DOHH2 (cell line): ENCODE data around the gene RERG.

Experiments used
- CTCF ChIP-seq: fragments of 200-600 bp; sonication (generic); IDR thresholded peaks from one replicate; pipeline ENCODE4 v1.5.1; 2014; ENCODE audit warnings: antibody characterized with exemption, mild to moderate bottlenecking, low read depth, low read length; ENCODE audit not compliant: poor library complexity, severe bottlenecking
- EZH2phosphoT487 ChIP-seq: fragments of 200-600 bp; sonication (generic); IDR thresholded peaks from 2 replicates; pipeline ENCODE4 v1.6.1; 2017; ENCODE audit warnings: borderline replicate concordance, mild to moderate bottlenecking, antibody characterized with exemption, low read length, moderate library complexity, mixed read lengths

- TF ChIP-seq CTCF: no peak
- no peak for TF ChIP-seq EZH2phosphoT487
Observed at GRCh38 chr12:15146585-15146984, 74.6 kb downstream of the RERG start.
